Measurements from ENCODE around the gene SNTG2. TPM values are rescaled to one million over a fixed set of nuclear protein-coding genes. Genes with fewer than 3 reads are reported as not detected.
"Not testable (repeated sequence)": the region's sequence is repeated elsewhere in the genome, so short reads cannot be mapped to it uniquely, and the experiment has no call there.

Gene SNTG2
- total RNA-seq, 1 experiment from 2014 or later = not detected

- H3K27ac ChIP-seq = no peak overlapping the region
- DNase-seq = no peak
- H3K4me1 ChIP-seq = no peaks in the 10 kb centered on the region
- H3K9me3 ChIP-seq (replicated peaks) = no peaks in the 10 kb centered on the region
- no peaks in the 10 kb centered on the region for H3K36me3 ChIP-seq
- H3K27me3 ChIP-seq = peaks cover 16% of the 10 kb centered on the region
- no peak overlapping the region for H3K4me3 ChIP-seq
Observed at GRCh38 chr2:1367601-1368000, 417.0 kb downstream of the SNTG2 start.

DNA sequence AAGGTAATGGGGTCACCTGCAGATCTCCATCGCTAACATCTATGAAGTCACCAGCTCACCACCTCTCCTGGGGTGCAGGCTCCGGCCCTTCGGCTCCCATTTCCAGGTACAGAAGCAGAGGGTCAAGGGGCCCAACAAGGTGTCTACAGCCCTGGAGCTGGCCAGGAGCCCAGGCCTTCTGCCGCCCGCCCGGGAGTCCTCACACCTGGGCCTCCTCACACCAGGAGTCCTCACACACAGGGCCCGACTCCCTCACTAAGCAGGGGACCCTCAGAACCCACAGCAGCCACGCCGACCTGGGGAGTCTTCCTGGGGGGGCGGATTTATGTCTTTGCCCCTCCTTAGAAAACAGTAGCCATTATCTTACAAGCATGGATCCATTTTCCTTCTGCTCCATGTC is 419.3 kb downstream of the SNTG2 start:
- Histone ChIP-seq H3K4me3 (no peak overlapping the region), H3K27me3 (peaks cover 28% of the 10 kb centered on the region), H3K27ac (no peak overlapping the region), H3K9me3 (replicated peaks) (no peaks in the 10 kb centered on the region), H3K36me3 (no peaks in the 10 kb centered on the region), H3K4me1 (no peaks in the 10 kb centered on the region)
- DNase-seq = no peak

- H3K27me3 ChIP-seq = peaks cover 32% of the 10 kb centered on the region
- H3K9me3 ChIP-seq (replicated peaks) = no peaks in the 10 kb centered on the region
- H3K27ac ChIP-seq = no peak overlapping the region
- H3K36me3 ChIP-seq = no peaks in the 10 kb centered on the region
- DNase-seq = no peak
- H3K4me1 ChIP-seq = no peaks in the 10 kb centered on the region
- no peak overlapping the region for H3K4me3 ChIP-seq
Observed at GRCh38 chr2:1370461-1370860, 419.8 kb downstream of the SNTG2 start.

DNA sequence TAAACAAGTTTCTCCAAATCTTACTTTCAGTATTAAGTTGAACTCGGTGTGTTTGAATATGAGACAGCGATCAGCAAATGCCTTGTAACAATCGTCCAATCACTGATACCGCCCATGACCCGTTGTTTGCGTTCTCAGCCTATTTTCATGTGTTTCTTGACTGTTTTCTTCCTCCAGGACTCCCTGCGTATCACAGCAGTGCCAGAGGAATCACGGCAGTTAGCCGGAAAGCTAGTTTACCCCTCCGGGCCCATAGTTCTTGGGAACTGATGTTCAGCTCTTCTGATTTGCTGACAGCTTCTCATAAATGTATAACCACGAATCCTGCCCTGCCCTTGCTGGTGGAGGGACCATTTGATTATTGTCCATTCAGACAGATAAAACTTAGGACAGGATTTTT is 420.4 kb downstream of the SNTG2 start:
- DNase-seq = no peak

GRCh38 chr2:1373830-1374229 is 423.2 kb downstream of the SNTG2 start:
- H3K36me3 ChIP-seq = no peaks in the 10 kb centered on the region
- H3K4me3 ChIP-seq = no peak overlapping the region
- no peak for DNase-seq
- H3K27ac ChIP-seq = no peak overlapping the region
- H3K9me3 ChIP-seq (replicated peaks) = no peaks in the 10 kb centered on the region
- peaks cover 40% of the 10 kb centered on the region for H3K27me3 ChIP-seq
- no peaks in the 10 kb centered on the region for H3K4me1 ChIP-seq

More for the DNA sequence above, 420.4 kb downstream of the SNTG2 start:
- Histone ChIP-seq H3K4me3 (no peak overlapping the region), H3K9me3 (replicated peaks) (no peaks in the 10 kb centered on the region), H3K36me3 (no peaks in the 10 kb centered on the region), H3K27ac (no peak overlapping the region), H3K4me1 (no peaks in the 10 kb centered on the region), H3K27me3 (peaks cover 34% of the 10 kb centered on the region)

DNA sequence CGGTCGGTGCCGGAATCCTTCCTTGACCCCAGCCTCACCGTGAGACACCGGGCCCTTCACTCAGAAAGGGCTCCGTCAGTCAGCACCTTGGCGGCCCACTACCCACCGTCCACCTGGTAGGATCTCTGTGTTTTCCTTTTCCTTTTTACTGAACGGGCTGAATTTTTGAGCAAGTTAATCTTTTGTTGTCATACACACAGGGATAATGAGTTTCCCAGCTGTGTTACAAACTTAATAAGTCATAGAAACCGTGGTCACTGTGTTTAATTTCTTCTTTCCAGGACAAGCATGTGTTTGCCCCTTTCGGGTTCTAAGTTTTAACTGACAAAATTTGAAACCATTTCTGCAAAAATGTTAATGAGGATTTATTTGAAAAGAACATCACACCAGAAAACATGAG is 423.6 kb downstream of the SNTG2 start:
- no peaks in the 10 kb centered on the region for H3K9me3 ChIP-seq (replicated peaks)
- no peak overlapping the region for H3K4me3 ChIP-seq
- no peak overlapping the region for H3K27ac ChIP-seq
- no peaks in the 10 kb centered on the region for H3K4me1 ChIP-seq
- H3K27me3 ChIP-seq = peaks cover 38% of the 10 kb centered on the region
- no peaks in the 10 kb centered on the region for H3K36me3 ChIP-seq
- DNase-seq = no peak

DNA sequence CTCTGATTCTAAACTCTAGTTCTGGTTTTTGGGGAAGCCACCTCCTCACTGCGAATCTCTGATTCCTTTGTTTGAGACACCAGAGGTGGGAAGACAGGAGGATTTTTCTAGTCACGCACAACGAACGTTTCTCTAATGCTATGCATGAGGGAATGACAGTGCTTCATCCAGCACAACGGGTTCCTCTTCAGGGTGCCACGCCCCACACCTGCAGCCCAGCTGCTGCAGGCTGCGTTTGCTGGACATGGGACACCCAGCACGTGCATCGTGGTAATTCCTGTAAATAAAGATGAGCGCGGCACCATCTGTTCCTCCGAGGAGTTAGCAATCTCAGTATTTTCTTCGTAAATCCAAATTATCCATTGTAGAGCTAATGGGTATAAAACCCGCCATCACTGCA is 425.1 kb downstream of the SNTG2 start:
- Histone ChIP-seq H3K4me1 (no peaks in the 10 kb centered on the region), H3K36me3 (no peaks in the 10 kb centered on the region), H3K4me3 (no peak overlapping the region), H3K9me3 (replicated peaks) (no peaks in the 10 kb centered on the region), H3K27ac (no peak overlapping the region), H3K27me3 (peaks cover 38% of the 10 kb centered on the region)
- DNase-seq = no peak

DNA sequence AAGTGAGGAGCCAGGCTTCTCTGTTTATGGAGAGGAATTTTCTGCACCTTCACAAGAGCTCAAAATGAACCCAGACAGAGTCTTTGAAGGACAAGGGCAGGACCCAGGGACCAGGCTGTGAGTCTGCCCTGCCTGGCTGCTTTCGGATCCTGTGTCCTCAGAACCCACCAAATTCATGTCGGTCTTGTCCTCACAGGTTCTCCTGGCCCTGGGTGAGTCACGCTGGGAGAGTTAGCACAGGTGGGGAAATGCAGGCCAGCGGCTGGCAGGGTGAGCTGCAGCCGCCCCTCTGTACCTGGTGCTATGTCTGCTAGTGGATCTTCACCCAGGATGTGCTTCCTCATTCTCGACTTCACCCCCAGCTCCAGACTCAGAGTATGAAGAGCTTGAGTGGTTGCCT is 426.8 kb downstream of the SNTG2 start:
- DNase-seq = no peak
- Histone ChIP-seq H3K4me3 (no peak overlapping the region), H3K27ac (no peak overlapping the region), H3K4me1 (no peaks in the 10 kb centered on the region), H3K9me3 (replicated peaks) (no peaks in the 10 kb centered on the region), H3K27me3 (peaks cover 38% of the 10 kb centered on the region), H3K36me3 (no peaks in the 10 kb centered on the region)

GRCh38 chr2:1378456-1379150 is 428.0 kb downstream of the SNTG2 start:
- Histone ChIP-seq H3K27ac (no peak overlapping the region), H3K36me3 (no peaks in the 10 kb centered on the region), H3K4me3 (no peak overlapping the region), H3K9me3 (replicated peaks) (no peaks in the 10 kb centered on the region), H3K27me3 (peaks cover 36% of the 10 kb centered on the region), H3K4me1 (no peaks in the 10 kb centered on the region)
- DNase-seq = no peak

GRCh38 chr2:1381644-1382043 is 431.0 kb downstream of the SNTG2 start:
- no peak for DNase-seq

GRCh38 chr2:1387954-1388725 is 437.5 kb downstream of the SNTG2 start:
- DNase-seq; H3K4me3 ChIP-seq; H3K27me3 ChIP-seq; H3K36me3 ChIP-seq; H3K9me3 ChIP-seq (replicated peaks); H3K27ac ChIP-seq; H3K4me1 ChIP-seq: not testable (repeated sequence)

More at GRCh38 chr2:1381644-1382043, 431.0 kb downstream of the SNTG2 start:
- no peak overlapping the region for H3K27ac ChIP-seq
- no peaks in the 10 kb centered on the region for H3K4me1 ChIP-seq
- peaks cover 14% of the 10 kb centered on the region for H3K27me3 ChIP-seq
- no peak overlapping the region for H3K4me3 ChIP-seq
- no peaks in the 10 kb centered on the region for H3K9me3 ChIP-seq (replicated peaks)
- no peaks in the 10 kb centered on the region for H3K36me3 ChIP-seq

DNA sequence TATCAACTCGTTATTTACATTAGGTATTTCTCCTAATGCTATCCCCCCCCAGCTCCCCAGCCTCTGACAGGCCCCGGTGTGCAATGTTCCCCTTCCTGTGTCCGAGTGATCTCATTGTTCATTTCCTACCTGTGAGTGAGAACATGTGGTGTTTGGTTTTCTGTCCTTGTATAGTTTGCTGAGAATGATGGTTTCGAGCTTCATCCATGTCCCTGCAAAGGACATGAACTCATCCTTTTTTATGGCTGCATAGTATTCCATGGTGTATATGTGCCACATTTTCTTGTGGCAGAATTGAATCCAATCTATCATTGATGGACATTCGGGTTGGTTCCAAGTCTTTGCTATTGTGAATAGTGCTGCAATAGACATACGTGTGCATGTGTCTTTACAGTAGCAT is 439.5 kb downstream of the SNTG2 start:
- not testable (repeated sequence) for H3K27me3 ChIP-seq; H3K36me3 ChIP-seq; H3K4me3 ChIP-seq; H3K9me3 ChIP-seq (replicated peaks); H3K27ac ChIP-seq; H3K4me1 ChIP-seq; DNase-seq

DNA sequence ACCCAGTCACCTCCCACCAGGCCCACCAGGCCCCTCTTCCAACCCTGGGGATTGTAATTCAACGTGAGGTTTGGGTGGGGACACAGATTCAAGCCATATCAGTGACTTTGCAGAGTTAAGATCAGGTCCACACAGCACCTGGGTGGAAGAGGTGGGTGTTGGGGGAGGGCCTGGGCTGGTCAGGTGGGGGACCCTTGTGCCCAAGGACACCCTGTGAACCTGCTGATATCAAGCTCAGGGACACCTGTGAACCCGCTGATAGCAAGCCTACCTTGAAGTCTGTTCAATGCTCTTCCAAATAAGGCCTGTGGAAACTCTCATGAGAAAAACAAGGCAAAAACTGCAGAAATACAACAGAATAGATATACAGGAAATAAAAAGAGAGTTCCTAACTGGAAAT is 442.7 kb downstream of the SNTG2 start:
- H3K27ac ChIP-seq = no peak overlapping the region
- no peak overlapping the region for H3K4me3 ChIP-seq
- H3K4me1 ChIP-seq = no peaks in the 10 kb centered on the region
- DNase-seq = no peak
- peaks cover 11% of the 10 kb centered on the region; the same call in 1 of the 2 replicates for H3K27me3 ChIP-seq
- no peaks in the 10 kb centered on the region for H3K9me3 ChIP-seq (replicated peaks)
- no peaks in the 10 kb centered on the region for H3K36me3 ChIP-seq

DNA sequence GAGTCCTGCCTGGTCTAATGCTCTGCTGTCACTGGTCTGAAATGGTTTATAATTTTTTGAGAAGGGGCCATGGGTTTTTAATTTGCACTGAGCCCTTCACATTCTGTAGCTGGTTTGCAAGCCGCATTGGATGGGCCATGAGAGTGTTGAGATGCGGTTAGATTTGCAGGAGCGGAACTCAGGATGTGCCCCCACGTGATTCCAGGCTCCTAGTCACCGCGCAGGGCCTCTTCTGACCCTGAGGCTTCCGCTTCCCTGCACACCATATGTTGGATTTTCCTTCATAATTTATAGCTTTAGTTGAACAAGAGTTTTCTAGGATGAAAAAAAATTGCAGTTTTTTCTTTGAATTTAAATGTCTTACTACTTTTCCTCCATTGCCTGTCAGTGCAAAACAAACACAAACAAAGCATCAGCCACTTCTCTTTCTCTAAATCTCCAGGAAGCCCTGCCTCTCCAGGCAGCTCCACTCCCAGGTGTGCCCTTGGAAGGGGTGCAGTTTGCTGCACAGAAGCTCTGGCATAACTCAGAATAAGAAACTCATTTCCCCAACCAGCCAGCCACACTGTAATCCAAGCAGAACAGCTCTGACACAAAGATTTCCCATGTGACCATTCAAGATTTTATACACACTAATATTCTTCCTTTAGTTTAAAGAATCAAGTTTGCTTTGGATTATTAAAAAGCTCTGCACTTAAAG is 444.2 kb downstream of the SNTG2 start:
- DNase-seq = no peak
- Histone ChIP-seq H3K27me3 (peaks cover 13% of the 10 kb centered on the region; the same call in 1 of the 2 replicates), H3K9me3 (replicated peaks) (no peaks in the 10 kb centered on the region), H3K4me3 (no peak overlapping the region), H3K36me3 (no peaks in the 10 kb centered on the region), H3K4me1 (no peaks in the 10 kb centered on the region), H3K27ac (no peak overlapping the region)

- Histone ChIP-seq H3K4me3 (no peak overlapping the region), H3K27me3 (peaks cover 13% of the 10 kb centered on the region; the same call in 1 of the 2 replicates), H3K4me1 (no peaks in the 10 kb centered on the region), H3K27ac (no peak overlapping the region), H3K36me3 (no peaks in the 10 kb centered on the region), H3K9me3 (replicated peaks) (no peaks in the 10 kb centered on the region)
- no peak for DNase-seq
Observed at GRCh38 chr2:1397350-1397749, 446.7 kb downstream of the SNTG2 start.
